HepG2 (cell line): Measurements from ENCODE around the gene PRSS48. TPM values are rescaled to one million over a fixed set of nuclear protein-coding genes. Genes with fewer than 3 reads are reported as not detected.

ENCODE experiments used
- ATRX ChIP-seq: sonication (generic); formaldehyde crosslinking; IDR thresholded peaks from 2 replicates; pipeline ENCODE4 v1.4.0; 2020; ENCODE audit warnings: missing genetic modification reagents, borderline replicate concordance
- FIP1L1 ChIP-seq: fragments of 200-400 bp; formaldehyde crosslinking; IDR thresholded peaks from 2 replicates; pipeline ENCODE4 v1.6.1; 2018; ENCODE audit warnings: low read depth, mild to moderate bottlenecking, low read length, moderate library complexity, borderline replicate concordance; ENCODE audit not compliant: insufficient read depth
- GATA4 ChIP-seq: sonication (generic); IDR thresholded peaks from 2 replicates; pipeline ENCODE4 v1.6.1; 2016; ENCODE audit warnings: antibody characterized with exemption, low read depth, borderline replicate concordance
- HNRNPK ChIP-seq: fragments of 200-400 bp; formaldehyde crosslinking; IDR thresholded peaks from 2 replicates; pipeline ENCODE4 v1.6.1; 2018; ENCODE audit warnings: low read length, low read depth, moderate library complexity, mild to moderate bottlenecking; ENCODE audit not compliant: poor library complexity, severe bottlenecking
- JUND ChIP-seq: sonication (generic); formaldehyde crosslinking; IDR thresholded peaks from 2 replicates; pipeline ENCODE4 v1.8.0; 2022; ENCODE audit warnings: mild to moderate bottlenecking, missing genetic modification reagents
- KAT7 ChIP-seq: IDR thresholded peaks from 2 replicates; pipeline ENCODE4 v1.6.1; 2018; ENCODE audit warnings: borderline replicate concordance, missing compliant biosample characterization
- MTERF4 ChIP-seq: sonication (generic); formaldehyde crosslinking; IDR thresholded peaks from 2 replicates; pipeline ENCODE4 v1.8.0; 2023; ENCODE audit warnings: mild to moderate bottlenecking, missing genetic modification reagents
- NCOA2 ChIP-seq: sonication (generic); formaldehyde crosslinking; IDR thresholded peaks from 2 replicates; pipeline ENCODE4 v1.8.0; 2022; ENCODE audit warnings: inconsistent platforms
- NR2F1 ChIP-seq, 2 experiments: fragments of 450-650 bp in 1 of 2; formaldehyde crosslinking in 1 of 2; IDR thresholded peaks; 2 replicates each; pipeline versions ENCODE4 v1.5.0 to v1.6.1; 2016 to 2020; ENCODE audit warnings: mild to moderate bottlenecking in 1 of 2, missing compliant biosample characterization in 1 of 2, missing genetic modification reagents in 1 of 2, moderate library complexity in 1 of 2
- PHF5A ChIP-seq: IDR thresholded peaks from one replicate; pipeline ENCODE4 v1.6.1; 2018; ENCODE audit warnings: low read depth, missing genetic modification reagents; ENCODE audit not compliant: unreplicated experiment
- RNF2 ChIP-seq: fragments of 450-650 bp; conservative IDR thresholded peaks from 2 replicates; pipeline ENCODE4 v1.6.1; 2016; ENCODE audit warnings: low read depth
- SRF ChIP-seq: IDR thresholded peaks from 2 replicates; pipeline ENCODE4 v1.6.1; 2011; ENCODE audit warnings: mild to moderate bottlenecking, low read depth, low read length, moderate library complexity
- YY1 ChIP-seq: IDR thresholded peaks from 2 replicates; pipeline ENCODE4 v1.6.1; 2011; ENCODE audit warnings: low read length, low read depth, moderate library complexity, mild to moderate bottlenecking; ENCODE audit not compliant: insufficient read depth, insufficient replicate concordance
- ZBTB37 ChIP-seq: sonication (generic); formaldehyde crosslinking; IDR thresholded peaks from 2 replicates; pipeline ENCODE4 v1.4.0; 2020; ENCODE audit warnings: mild to moderate bottlenecking, missing genetic modification reagents
- ZNF292 ChIP-seq: sonication (generic); formaldehyde crosslinking; IDR thresholded peaks from 2 replicates; pipeline ENCODE4 v1.8.1; 2022; ENCODE audit warnings: mild to moderate bottlenecking, low read depth, missing genetic modification reagents, borderline replicate concordance
- ZNF329 ChIP-seq: sonication (generic); formaldehyde crosslinking; IDR thresholded peaks from 2 replicates; pipeline ENCODE4 v1.9.0; 2021; ENCODE audit warnings: low read depth, mild to moderate bottlenecking, missing genetic modification reagents
- ZNF446 ChIP-seq: sonication (generic); formaldehyde crosslinking; IDR thresholded peaks from 2 replicates; pipeline ENCODE4 v1.5.0; 2020; ENCODE audit warnings: mild to moderate bottlenecking, missing genetic modification reagents
- ZNF460 ChIP-seq: sonication (generic); formaldehyde crosslinking; IDR thresholded peaks from 2 replicates; pipeline ENCODE4 v1.5.1; 2020; ENCODE audit warnings: missing genetic modification reagents, mild to moderate bottlenecking, borderline replicate concordance
- ZNF615 ChIP-seq: sonication (generic); formaldehyde crosslinking; IDR thresholded peaks from 2 replicates; pipeline ENCODE4 v1.5.0; 2020; ENCODE audit warnings: mild to moderate bottlenecking, missing genetic modification reagents, borderline replicate concordance
- ZNF672 ChIP-seq: sonication (generic); formaldehyde crosslinking; IDR thresholded peaks from 2 replicates; pipeline ENCODE4 v1.8.1; 2022; ENCODE audit warnings: missing genetic modification reagents
- ZNF850 ChIP-seq: sonication (generic); formaldehyde crosslinking; conservative IDR thresholded peaks from 2 replicates; pipeline ENCODE4 v1.9.0; 2021; ENCODE audit warnings: mild to moderate bottlenecking, missing genetic modification reagents
- ZSCAN30 ChIP-seq: sonication (generic); formaldehyde crosslinking; IDR thresholded peaks from 2 replicates; pipeline ENCODE4 v1.5.0; 2020; ENCODE audit warnings: mild to moderate bottlenecking, missing genetic modification reagents
- polyA plus RNA-seq, 8 experiments: library from polyadenylated mRNA; depleted of rRNA in 3 of 8; stranded (reverse) in 7 of 8; unstranded in 1 of 8; fragments of >200 nt; fragmentation: Illumina TruSeq in 4 of 8; extraction: Trizol in 4 of 8; gene quantifications; 2 replicates each; pipeline versions ENCODE4 v1.2.1 to v1.2.3, GENCODE V29; 2011 to 2016; ENCODE audit warnings: low read depth in 4 of 8, missing spikeins in 1 of 8, mixed read lengths in 1 of 8; ENCODE audit not compliant: insufficient read depth in 1 of 8
- total RNA-seq, 5 experiments: library from RNA; depleted of rRNA; stranded (reverse); fragments of >200 nt; fragmentation: Illumina TruSeq; extraction: Trizol; gene quantifications; 2 replicates each; pipeline ENCODE4 v1.2.3, GENCODE V29; 2016; ENCODE audit warnings: low read depth in 1 of 5
- TF ChIP-seq, protein P1 (sequence below): sonication (generic); formaldehyde crosslinking; IDR thresholded peaks from 2 replicates; pipeline ENCODE4 v1.4.0; 2020; ENCODE audit warnings: missing genetic modification reagents

The PRSS48 gene
- total and polyA plus RNA-seq, 2 of the 13 experiments (the other 11 are each of a cell fraction or from before 2014, with no cell fraction given): not detected

DNA sequence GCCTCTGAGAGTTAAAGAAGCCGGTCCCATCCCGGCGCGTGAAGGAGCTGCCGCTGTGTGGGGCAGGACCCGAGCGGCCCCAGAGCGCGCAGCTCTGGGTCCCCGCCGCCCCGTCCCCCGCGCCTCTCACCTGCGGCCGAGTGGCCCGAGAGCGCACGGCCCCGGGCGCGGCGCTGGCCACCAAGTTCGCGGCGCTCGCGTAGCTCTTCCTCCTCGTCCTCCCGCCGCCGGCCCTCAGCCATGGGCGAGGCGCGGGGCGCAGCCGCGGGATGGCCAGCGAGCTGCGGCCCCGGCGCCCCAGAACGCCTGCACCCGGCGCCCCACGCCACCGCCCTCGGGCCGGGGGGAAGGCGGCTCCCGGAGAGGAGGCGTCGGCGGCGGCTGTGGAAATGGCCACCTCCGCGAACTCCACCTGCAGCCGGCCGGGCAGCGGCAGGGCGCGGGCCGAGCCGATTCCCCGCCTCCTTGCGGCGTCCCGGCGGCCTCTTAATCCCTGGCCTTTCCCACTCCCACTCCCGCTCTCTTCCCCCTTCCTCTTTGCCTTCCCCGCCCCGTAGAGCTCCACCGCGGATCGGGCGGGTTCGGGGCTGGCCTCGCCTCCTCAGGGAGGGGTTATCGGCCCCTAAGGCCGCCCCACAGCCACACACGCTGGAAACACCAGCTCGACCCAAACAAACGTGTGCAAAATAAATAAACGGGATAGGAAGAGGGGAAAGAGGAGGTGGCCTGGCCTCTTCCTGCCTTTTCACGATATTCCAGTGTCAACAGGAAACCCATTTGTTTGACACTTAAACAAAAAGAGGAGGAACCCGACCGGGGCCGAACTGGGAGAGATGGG lies 48.4 kb downstream of the PRSS48 start, which contains the start of gene SH3D19 (continued):
- TF ChIP-seq ZBTB37 (CRISPR knock-in tag): no peak; the same call in 1 of the 2 replicates
- TF ChIP-seq ZNF672 (CRISPR knock-in tag): no peak
- 0 out of 2 replicates have a peak, but pooled peaks have one; percentile 52 for TF ChIP-seq ZNF850 (CRISPR knock-in tag)
- TF ChIP-seq ZNF292 (CRISPR knock-in tag): no peak; the same call in 1 of the 2 replicates
- TF ChIP-seq MTERF4 (CRISPR knock-in tag): peak; percentile 55; the same call in 1 of the 2 replicates
- TF ChIP-seq HNRNPK: peak; percentile 98
- no peak for TF ChIP-seq ATRX (CRISPR knock-in tag)
- peak; percentile 84; the same call in 1 of the 2 replicates for TF ChIP-seq ZNF446
- TF ChIP-seq NR2F1 (CRISPR knock-in tag; IDR thresholded peaks at IDR 0.05): peak in 1 of 2 experiments; percentile 11; a peak in 2 of 4 replicates
- 0 out of 2 replicates have a peak, but pooled peaks have one; percentile 52 for TF ChIP-seq RNF2
- TF ChIP-seq KAT7 (CRISPR knock-in tag): peak; percentile 19; the same call in 1 of the 2 replicates
- TF ChIP-seq ZSCAN30: peak; percentile 92; the same call in 1 of the 2 replicates
- TF ChIP-seq PHF5A (CRISPR knock-in tag): peak; percentile 93
- peak; percentile 83; the same call in 1 of the 2 replicates for TF ChIP-seq FIP1L1
- TF ChIP-seq GATA4: peak; percentile 77; the same call in 1 of the 2 replicates
- TF ChIP-seq ZNF615 (CRISPR knock-in tag): peak; percentile 93; the same call in 1 of the 2 replicates
- TF ChIP-seq ZNF329 (CRISPR knock-in tag): peak; percentile 39
- peak; percentile 46 for TF ChIP-seq YY1
- TF ChIP-seq JUND (CRISPR knock-in tag): peak; percentile 51; the same call in 1 of the 2 replicates
- peak; percentile 2; the same call in 1 of the 2 replicates for TF ChIP-seq SRF
- peak; percentile 80; the same call in 1 of the 2 replicates for TF ChIP-seq ZNF460 (CRISPR knock-in tag)
- TF ChIP-seq NCOA2 (CRISPR knock-in tag): peak; percentile 93
- TF ChIP-seq, protein P1, sequence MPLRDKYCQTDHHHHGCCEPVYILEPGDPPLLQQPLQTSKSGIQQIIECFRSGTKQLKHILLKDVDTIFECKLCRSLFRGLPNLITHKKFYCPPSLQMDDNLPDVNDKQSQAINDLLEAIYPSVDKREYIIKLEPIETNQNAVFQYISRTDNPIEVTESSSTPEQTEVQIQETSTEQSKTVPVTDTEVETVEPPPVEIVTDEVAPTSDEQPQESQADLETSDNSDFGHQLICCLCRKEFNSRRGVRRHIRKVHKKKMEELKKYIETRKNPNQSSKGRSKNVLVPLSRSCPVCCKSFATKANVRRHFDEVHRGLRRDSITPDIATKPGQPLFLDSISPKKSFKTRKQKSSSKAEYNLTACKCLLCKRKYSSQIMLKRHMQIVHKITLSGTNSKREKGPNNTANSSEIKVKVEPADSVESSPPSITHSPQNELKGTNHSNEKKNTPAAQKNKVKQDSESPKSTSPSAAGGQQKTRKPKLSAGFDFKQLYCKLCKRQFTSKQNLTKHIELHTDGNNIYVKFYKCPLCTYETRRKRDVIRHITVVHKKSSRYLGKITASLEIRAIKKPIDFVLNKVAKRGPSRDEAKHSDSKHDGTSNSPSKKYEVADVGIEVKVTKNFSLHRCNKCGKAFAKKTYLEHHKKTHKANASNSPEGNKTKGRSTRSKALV (CRISPR knock-in tag): no peak
